NCI-H128 (cell line): Measurements from ENCODE around the gene HAND2.

Source experiments
- DNase-seq: peaks from one replicate; lab custom pipeline; 2025; ENCODE audit not compliant: unreplicated experiment; lab: John Stamatoyannopoulos, UW

Gene HAND2

GRCh38 chr4:173503330-173504180, 26.5 kb downstream of the HAND2 start:
- no peak for DNase-seq

DNA sequence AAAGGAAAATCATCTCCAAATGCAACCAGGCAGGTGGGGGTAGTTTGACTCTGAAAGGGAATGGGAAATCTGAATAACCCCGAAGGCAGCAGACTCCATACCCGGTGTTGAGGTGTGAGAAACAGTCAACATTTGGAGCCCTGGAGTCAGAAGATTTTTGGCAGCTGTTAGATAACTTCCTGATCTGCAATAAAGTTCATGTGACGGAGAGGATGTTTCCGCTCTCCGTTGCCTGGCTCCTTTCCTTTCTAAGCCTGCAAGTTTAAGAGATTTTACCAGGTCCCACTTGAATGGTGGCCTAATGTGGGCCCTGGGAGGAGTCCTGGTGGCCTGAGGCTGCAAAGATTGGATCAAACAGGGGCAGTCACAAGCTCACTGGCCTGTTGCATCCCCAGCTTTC, 27.7 kb downstream of the HAND2 start:
- no peak for DNase-seq

GRCh38 chr4:173501592-173502150, 28.4 kb downstream of the HAND2 start:
- DNase-seq = no peak

DNA sequence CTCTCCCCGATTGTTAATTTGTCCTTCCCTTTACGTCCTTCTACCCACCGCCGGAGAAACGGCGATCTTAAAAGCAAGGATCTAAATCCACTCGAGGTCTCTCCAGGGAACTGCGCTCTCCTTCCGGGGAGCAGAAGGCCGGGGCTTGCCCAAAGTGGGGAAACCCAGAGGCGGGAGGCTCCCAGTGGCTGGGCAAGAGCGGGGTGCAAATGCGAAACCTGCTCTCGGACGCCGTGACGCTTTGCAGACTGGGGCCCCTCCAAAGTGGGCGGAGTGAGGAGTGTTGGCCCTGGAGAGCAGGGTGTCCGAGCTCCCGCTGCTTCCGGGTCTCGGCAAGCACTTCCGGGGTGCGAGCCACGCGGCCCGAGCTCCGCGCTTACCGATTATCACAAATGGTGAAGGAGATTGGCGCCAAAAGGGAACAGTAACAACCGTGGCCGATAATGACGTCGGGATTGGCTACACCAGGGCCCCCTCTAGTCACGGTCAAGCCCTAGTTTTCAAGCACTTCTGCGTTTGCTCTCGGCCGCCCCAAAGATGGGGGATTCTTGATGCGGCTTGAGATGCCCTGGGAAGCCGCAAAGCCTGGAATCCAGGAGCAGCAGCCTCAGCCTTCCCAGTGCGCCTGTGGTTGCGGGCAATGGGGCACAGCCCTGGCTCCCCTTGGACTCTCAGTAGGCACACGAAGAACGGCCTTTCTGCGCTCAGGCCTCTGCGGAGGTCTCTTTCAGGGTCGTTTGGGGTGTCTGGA, 29.0 kb downstream of the HAND2 start:
- no peak for DNase-seq

DNA sequence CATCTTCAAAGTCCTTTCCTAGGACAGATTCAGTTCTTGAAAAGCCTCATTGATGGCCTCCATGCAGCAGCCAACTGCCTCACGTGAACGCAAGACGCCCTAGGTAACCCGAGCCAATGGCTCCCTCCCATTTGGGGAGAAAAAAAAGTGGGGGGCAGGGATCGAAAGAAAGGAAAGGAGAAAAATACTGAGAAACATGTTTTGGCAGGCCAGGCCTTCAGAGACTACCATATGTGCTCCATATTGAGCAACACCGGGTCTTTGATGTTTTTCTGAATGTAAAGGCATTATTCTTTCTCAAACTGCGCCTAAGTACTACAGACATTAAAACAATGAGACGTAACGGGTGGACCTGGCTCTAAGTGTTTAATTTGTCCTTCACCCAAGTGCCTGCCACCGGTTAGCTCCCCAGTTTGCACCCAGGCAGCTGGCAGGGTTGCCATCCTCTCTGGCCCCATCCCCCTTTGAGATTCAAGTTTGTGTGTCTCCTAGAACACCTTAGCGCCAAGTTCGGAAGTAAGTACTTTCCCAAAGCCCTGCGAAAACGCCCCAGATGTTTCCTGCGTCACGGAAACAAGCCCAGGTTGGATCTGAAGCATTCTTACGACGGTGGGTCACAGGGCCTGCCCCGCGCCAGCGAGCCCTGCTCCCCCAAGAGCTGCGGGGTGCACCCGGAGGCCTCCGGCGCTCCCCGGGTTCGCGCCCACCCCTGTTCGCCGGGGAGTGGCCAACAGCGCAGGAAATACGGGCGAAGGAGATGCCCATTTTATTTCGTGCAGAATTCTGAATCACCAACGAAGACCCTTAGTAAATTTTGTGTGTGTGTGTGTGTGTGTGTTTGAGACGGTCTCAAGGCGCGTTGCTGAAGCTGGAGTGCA, 30.1 kb downstream of the HAND2 start:
- DNase-seq = no peak

DNA sequence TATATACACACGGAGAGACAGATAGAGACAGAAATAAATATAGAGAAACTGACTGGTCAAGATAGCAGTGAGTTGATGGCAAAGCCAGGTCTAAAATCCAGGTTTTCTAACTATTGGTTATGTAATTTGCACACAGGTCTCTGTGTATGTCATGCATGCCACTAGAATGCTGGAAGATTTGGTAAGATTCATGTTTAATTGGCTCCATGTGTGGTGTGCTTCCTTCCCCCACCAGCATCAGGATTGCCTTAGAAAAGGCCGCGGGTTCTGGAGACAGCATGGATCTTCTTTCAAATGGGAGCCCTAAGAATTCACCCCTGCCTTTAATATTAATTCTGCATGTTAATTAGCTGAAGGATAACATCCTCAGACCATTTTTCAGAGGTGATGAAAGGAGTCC, 31.3 kb downstream of the HAND2 start:
- DNase-seq = no peak

GRCh38 chr4:173498023-173498422, 32.0 kb downstream of the HAND2 start:
- DNase-seq = no peak

GRCh38 chr4:173494013-173494970, 35.7 kb downstream of the HAND2 start:
- DNase-seq = peak; percentile 2

- DNase-seq = no peak
Measured at GRCh38 chr4:173493041-173493440, 37.0 kb downstream of the HAND2 start.

GRCh38 chr4:173492315-173492714, 37.7 kb downstream of the HAND2 start:
- DNase-seq = no peak

DNA sequence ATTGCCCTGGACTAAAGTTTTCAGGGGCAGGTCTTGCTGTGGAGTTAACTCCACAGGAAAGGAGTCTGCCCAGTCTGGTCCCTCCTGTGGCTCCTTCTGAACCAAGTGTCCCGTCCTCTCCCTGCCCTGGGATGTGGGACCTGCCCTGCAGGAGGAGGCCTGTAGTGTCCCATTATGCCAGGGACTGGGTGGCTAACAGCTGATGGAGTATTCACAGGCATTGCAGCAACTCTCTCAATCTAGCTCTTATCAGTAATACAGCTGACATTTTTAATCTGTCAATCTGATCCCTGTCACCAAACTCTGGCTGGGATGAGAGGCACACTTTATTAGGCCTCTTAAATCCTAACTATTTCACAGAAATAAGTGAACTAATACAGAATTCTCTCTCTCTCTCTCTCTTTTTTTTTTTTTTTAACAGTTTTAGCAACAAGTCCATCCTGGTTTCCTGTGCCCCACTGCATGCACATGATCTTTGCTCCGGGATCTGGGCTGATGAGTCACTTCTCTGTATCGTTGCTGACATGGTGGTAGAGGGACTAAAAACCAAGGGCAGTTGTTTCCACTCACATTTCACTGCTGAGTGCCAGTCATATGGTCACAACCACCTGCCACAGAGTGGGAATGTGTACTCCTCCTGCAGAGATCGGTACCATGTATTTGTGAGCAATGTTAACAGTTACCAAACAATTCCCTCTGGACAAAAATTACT, 39.1 kb downstream of the HAND2 start:
- no peak for DNase-seq

GRCh38 chr4:173490256-173490655, 39.8 kb downstream of the HAND2 start:
- DNase-seq = no peak

GRCh38 chr4:173489514-173489913, 40.5 kb downstream of the HAND2 start:
- DNase-seq = no peak

DNA sequence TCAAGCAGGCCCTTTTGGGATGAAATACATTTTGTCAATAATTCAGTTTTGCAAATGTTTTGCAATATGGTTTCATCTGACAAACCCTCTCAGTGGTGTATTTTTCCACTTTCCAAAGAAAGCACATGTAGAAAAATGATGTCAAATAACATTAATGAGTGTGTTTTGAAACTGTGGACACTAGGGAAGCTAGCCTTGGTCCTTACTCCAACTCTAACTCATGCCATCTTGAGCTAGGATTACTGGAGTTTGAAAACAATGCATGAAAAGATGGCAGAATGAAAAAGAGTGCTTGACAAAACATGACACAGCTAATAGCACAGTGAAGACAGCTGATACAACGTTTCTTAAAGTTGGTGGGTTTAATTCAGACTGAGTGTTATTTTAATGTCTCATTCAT, 41.4 kb downstream of the HAND2 start:
- no peak for DNase-seq

- no peak for DNase-seq
Measured at GRCh38 chr4:173488074-173488473, 42.0 kb downstream of the HAND2 start.

DNA sequence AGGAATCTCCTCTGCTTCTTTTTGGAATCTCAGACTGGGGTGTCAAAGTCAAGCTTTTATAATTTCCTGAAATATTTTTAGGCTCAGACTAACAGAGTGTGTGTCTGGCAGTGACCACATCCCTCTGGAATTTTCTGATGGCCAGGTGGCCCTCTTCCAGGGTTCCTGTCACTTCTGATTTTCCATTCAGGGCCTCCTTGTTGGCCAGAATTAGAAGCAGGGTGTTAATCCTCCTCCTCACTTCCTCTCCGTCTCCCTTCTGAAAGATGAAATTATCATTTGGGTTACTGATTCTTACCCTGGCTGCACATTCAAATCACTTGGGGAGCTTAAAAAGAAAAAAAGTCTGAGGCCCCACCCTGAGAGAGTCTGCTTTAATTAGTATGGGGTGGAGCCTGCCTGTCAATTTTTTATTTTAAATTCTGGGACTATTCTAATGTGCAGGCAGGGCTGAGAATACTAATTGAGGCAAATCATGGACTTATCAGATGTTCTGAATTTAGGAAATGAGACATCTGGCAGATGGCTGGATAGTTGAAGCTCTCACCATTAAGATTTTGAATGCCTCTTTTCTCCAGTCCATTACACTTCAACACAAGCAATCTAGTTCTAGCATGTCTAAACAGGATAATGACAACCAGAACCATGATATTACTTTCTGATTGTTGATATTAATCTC, 43.2 kb downstream of the HAND2 start:
- no peak for DNase-seq

- no peak for DNase-seq
Measured at GRCh38 chr4:173485164-173485563, 44.9 kb downstream of the HAND2 start.

DNA sequence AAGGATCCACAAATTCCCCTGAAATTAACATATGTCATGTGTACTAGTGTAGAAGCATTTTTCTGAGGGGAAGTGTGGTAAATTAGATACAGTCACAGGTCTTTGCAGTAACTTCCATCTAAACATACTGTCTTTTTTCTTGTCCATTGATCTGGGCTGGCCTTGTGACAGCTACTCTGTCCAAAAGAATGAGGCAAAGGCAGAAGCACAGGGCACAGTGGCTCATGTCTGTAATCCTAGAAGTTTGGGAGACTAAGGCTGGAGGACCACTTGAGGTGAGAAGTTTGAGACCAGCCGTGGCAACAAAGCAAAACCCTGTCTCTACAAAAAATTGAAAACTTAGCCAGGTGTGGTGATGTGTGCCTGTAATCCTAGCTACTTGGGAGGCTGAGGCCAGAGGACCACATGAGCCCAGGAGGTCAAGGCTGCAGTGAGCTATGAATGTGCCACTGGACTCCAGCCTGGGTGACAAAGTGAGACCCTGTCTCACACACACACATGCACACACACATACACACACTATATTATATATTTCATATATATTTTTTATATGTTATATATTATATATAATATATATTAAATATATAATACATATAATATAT, 47.6 kb downstream of the HAND2 start:
- DNase-seq = no peak
